Vagina (tissue), 2 donors: Measurements from ENCODE around the gene EFCAB9.

ENCODE experiments used
- CTCF ChIP-seq, 3 experiments: fragments of 450-650 bp in 2 of 3; fragments of 200-600 bp in 1 of 3; sonication (generic) in 1 of 3; IDR thresholded peaks; one replicate each; pipeline ENCODE4 v1.5.1; 2017 to 2019; ENCODE audit warnings: antibody characterized with exemption in 3 of 3, mild to moderate bottlenecking in 2 of 3, moderate library complexity in 2 of 3
- POLR2A ChIP-seq, 2 donors: fragments of 450-650 bp; IDR thresholded peaks; one replicate each; pipeline ENCODE4 v1.6.1; 2017; ENCODE audit warnings: antibody characterized with exemption in 2 of 2, mild to moderate bottlenecking in 2 of 2, moderate library complexity in 2 of 2
- POLR2AphosphoS5 ChIP-seq, 2 donors: sonication (generic); formaldehyde crosslinking; IDR thresholded peaks; one replicate each; pipeline ENCODE4 v1.9.0; 2017; ENCODE audit warnings: antibody characterized with exemption in 2 of 2, mild to moderate bottlenecking in 2 of 2, low read depth in 1 of 2; ENCODE audit not compliant: insufficient read depth in 1 of 2

GRCh38 chr5:172194985-172195774 is 1.2 kb downstream of the EFCAB9 start:
- TF ChIP-seq CTCF (IDR thresholded peaks at IDR 0.05) (no peak), POLR2A (IDR thresholded peaks at IDR 0.05) (no peak), POLR2AphosphoS5 (IDR thresholded peaks at IDR 0.05; ENCODE audit: insufficient read depth in 1 of 2, low read depth in 1 of 2) (no peak)
